ENCODE measurements around the gene ADAMTS13.
A peak's percentile ranks its signal among the peaks of the same experiment; 100 is the strongest.

ADAMTS13 gene

GRCh38 chr9:133487331-133487725 lies 65.2 kb downstream of the ADAMTS13 start:
- FAIRE-seq = no peak
- no peak for DNase-seq (ENCODE audit: insufficient read length, low spot score)

GRCh38 chr9:133488686-133489252 lies 66.6 kb downstream of the ADAMTS13 start:
- DNase-seq (ENCODE audit: insufficient read length, low spot score) (no peak), FAIRE-seq (no peak)

- DNase-seq (ENCODE audit: insufficient read length, low spot score) = no peak
- FAIRE-seq = no peak
Observed at GRCh38 chr9:133489253-133490190, 67.4 kb downstream of the ADAMTS13 start.

- FAIRE-seq (no peak), DNase-seq (ENCODE audit: insufficient read length, low spot score) (no peak)
Observed at GRCh38 chr9:133490201-133490681, 68.1 kb downstream of the ADAMTS13 start.

GRCh38 chr9:133490865-133491655 lies 68.9 kb downstream of the ADAMTS13 start:
- FAIRE-seq (no peak), DNase-seq (ENCODE audit: insufficient read length, low spot score) (no peak)

GRCh38 chr9:133491656-133491925 lies 69.4 kb downstream of the ADAMTS13 start:
- DNase-seq (ENCODE audit: insufficient read length, low spot score) (no peak), FAIRE-seq (no peak)

- no peak for FAIRE-seq
- no peak for DNase-seq (ENCODE audit: insufficient read length, low spot score)
Observed at GRCh38 chr9:133492061-133493021, 70.2 kb downstream of the ADAMTS13 start.

GRCh38 chr9:133493428-133493827 lies 71.3 kb downstream of the ADAMTS13 start:
- FAIRE-seq (no peak), DNase-seq (ENCODE audit: insufficient read length, low spot score) (no peak)

GRCh38 chr9:133493845-133494540 lies 71.8 kb downstream of the ADAMTS13 start:
- FAIRE-seq (no peak), DNase-seq (ENCODE audit: insufficient read length, low spot score) (no peak)

GRCh38 chr9:133494636-133495326 lies 72.6 kb downstream of the ADAMTS13 start:
- no peak for DNase-seq (ENCODE audit: insufficient read length, low spot score)

GRCh38 chr9:133495327-133496293 lies 73.4 kb downstream of the ADAMTS13 start:
- DNase-seq (ENCODE audit: insufficient read length, low spot score) = no peak
- peak; percentile 94 for FAIRE-seq

More at GRCh38 chr9:133494636-133495326, 72.6 kb downstream of the ADAMTS13 start:
- no peak for FAIRE-seq

- FAIRE-seq = no peak
- DNase-seq (ENCODE audit: insufficient read length, low spot score) = no peak
Observed at GRCh38 chr9:133496861-133497842, 75.0 kb downstream of the ADAMTS13 start.

- DNase-seq (ENCODE audit: insufficient read length, low spot score) = no peak
- no peak for FAIRE-seq
Observed at GRCh38 chr9:133499132-133499891, 77.1 kb downstream of the ADAMTS13 start.

GRCh38 chr9:133499892-133500270 lies 77.7 kb downstream of the ADAMTS13 start:
- DNase-seq (ENCODE audit: insufficient read length, low spot score) (no peak), FAIRE-seq (no peak)

GRCh38 chr9:133502112-133502511 lies 79.9 kb downstream of the ADAMTS13 start:
- DNase-seq (ENCODE audit: insufficient read length, low spot score) (no peak), FAIRE-seq (no peak)

Measured in HTR-8/SVneo (cell line).